ENCODE measurements around the gene KCNQ4.

The KCNQ4 gene

GRCh38 chr1:40853885-40854170 is 70.2 kb downstream of the KCNQ4 start:
- in situ Hi-C loops (cut with MboI; ENCODE audit: low sequenced_read_pairs, unreplicated experiment) = loop anchor here (10.0 kb wide), 1 partner anchor 101 kb away; no protein-coding TSS in a partner anchor
- no peak for DNase-seq (ENCODE audit: low spot score)
- no peak for TF ChIP-seq CTCF (IDR thresholded peaks at IDR 0.05; ENCODE audit: borderline replicate concordance, control extremely low read depth, extremely low read depth, insufficient read depth, missing control alignments)

GRCh38 chr1:40855513-40855912 is 71.9 kb downstream of the KCNQ4 start:
- DNase-seq (ENCODE audit: low spot score) = no peak
- in situ Hi-C loops (cut with MboI; ENCODE audit: low sequenced_read_pairs, unreplicated experiment) = loop anchor here (10.0 kb wide), 1 partner anchor 99 kb away; no protein-coding TSS in a partner anchor
- peak; percentile 18 for TF ChIP-seq CTCF (IDR thresholded peaks at IDR 0.05; ENCODE audit: borderline replicate concordance, control extremely low read depth, extremely low read depth, insufficient read depth, missing control alignments)

- DNase-seq (ENCODE audit: low spot score) = no peak
- no peak for TF ChIP-seq CTCF (IDR thresholded peaks at IDR 0.05; ENCODE audit: borderline replicate concordance, control extremely low read depth, extremely low read depth, insufficient read depth, missing control alignments)
- in situ Hi-C loops (cut with MboI; ENCODE audit: low sequenced_read_pairs, unreplicated experiment) = loop anchor here (10.0 kb wide), 1 partner anchor 99 kb away; no protein-coding TSS in a partner anchor
Observed at GRCh38 chr1:40856116-40856515, 72.5 kb downstream of the KCNQ4 start.

- no peak for DNase-seq (ENCODE audit: low spot score)
- TF ChIP-seq CTCF (IDR thresholded peaks at IDR 0.05; ENCODE audit: borderline replicate concordance, control extremely low read depth, extremely low read depth, insufficient read depth, missing control alignments) = no peak
- in situ Hi-C loops (cut with MboI; ENCODE audit: low sequenced_read_pairs, unreplicated experiment) = loop anchor here (10.0 kb wide), 1 partner anchor 98 kb away; no protein-coding TSS in a partner anchor
Observed at GRCh38 chr1:40856656-40857302, 73.2 kb downstream of the KCNQ4 start.

GRCh38 chr1:40857737-40858136 is 74.2 kb downstream of the KCNQ4 start:
- TF ChIP-seq CTCF (IDR thresholded peaks at IDR 0.05; ENCODE audit: borderline replicate concordance, control extremely low read depth, extremely low read depth, insufficient read depth, missing control alignments) = no peak
- in situ Hi-C loops (cut with MboI; ENCODE audit: low sequenced_read_pairs, unreplicated experiment) = loop anchor here (10.0 kb wide), 1 partner anchor 97 kb away; no protein-coding TSS in a partner anchor

GRCh38 chr1:40858856-40859416 is 75.3 kb downstream of the KCNQ4 start:
- no peak for DNase-seq (ENCODE audit: low spot score)
- in situ Hi-C loops (cut with MboI; ENCODE audit: low sequenced_read_pairs, unreplicated experiment) = loop anchor here (10.0 kb wide), 1 partner anchor 96 kb away; no protein-coding TSS in a partner anchor
- no peak for TF ChIP-seq CTCF (IDR thresholded peaks at IDR 0.05; ENCODE audit: borderline replicate concordance, control extremely low read depth, extremely low read depth, insufficient read depth, missing control alignments)

More at GRCh38 chr1:40857737-40858136, 74.2 kb downstream of the KCNQ4 start:
- DNase-seq (ENCODE audit: low spot score) = no peak

Data from GM13976 (cell line).